Measurements from ENCODE around the gene C1QTNF6. TPM values are rescaled to one million over a fixed set of nuclear protein-coding genes. Genes with fewer than 3 reads are reported as not detected.

C1QTNF6 gene
- total and polyA plus RNA-seq, 7 experiments from 2014 or later, result 1.1 to 27.6 (median 14.5) TPM

DNA sequence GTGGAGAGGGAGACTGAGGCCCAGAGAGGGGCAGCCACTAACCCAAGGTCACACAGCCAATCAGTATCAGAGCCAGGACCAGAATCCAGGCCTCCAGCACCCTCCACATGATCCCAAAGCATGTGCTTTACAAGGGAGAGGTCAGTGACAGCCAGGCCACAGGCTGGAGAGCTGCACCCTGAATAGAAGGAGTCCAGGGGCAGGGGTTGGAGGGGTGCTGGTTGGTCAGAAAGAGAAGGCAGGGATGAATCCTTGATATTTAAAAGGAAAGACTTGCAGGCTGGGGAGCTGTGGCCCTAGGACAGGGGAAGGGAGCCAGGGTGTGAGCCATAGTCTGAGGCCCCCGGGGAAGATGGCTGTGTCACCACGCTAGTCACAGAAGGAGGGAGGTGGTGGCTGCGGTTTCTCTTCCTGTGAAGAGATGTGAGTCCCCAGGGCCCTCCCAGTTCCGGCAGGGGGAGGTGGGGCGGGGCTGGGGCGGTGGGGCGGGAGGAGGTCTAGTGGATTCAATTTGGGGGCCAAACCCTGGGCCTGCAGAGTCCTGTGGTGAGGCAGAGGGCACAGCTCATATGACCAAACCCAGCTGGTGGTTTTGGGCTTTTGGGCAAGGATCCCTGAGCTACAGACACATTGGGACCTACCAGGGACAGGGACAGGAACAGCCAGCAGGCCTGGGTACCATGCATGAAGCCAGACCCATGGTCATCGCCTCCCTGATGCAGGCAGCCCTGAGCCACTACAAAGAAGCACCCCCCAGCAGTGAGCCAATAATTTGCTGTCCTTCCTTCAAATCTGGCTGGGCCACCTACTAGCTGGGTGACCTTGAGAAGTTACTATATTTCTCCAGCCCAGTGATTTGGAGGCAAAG is 42.0 kb upstream of the C1QTNF6 start:
- H3K36me3 Mint-ChIP-seq, result peaks cover 11 to 79% (median 36%) of the 10 kb centered on the region in 5 donors
- DNase-seq (peak; percentile 60 to 93 (median 89)), ATAC-seq (peak; percentile 93)
- Histone ChIP-seq H3K4me1 (ENCODE audit: control insufficient read depth in 2 of 2, insufficient read depth in 2 of 2, low read length in 2 of 2) (peaks cover 80 to 92% of the 10 kb centered on the region in 2 donors), H3K9me3 (ENCODE audit: control insufficient read depth in 2 of 3, low read length in 3 of 3) (no peaks in the 10 kb centered on the region), H3K36me3 (ENCODE audit: control insufficient read depth in 2 of 3, insufficient read depth in 3 of 3, low read length in 3 of 3) (peaks cover 13 to 68% (median 31%) of the 10 kb centered on the region in 3 experiments), H3K27me3 (ENCODE audit: control insufficient read depth in 2 of 2, insufficient read depth in 2 of 2, low read length in 2 of 2) (no peaks in the 10 kb centered on the region), H3K27ac (ENCODE audit: low read depth, low read length) (peak overlapping the region; percentile 90), H3K4me3 (ENCODE audit: low read length) (peak overlapping the region; percentile 54)
- peaks cover 75 to 92% (median 87%) of the 10 kb centered on the region in 7 donors for H3K4me1 Mint-ChIP-seq
- H3K9me3 Mint-ChIP-seq, result peaks cover 0 to 1% (median 0%) of the 10 kb centered on the region in 11 donors
- intact Hi-C loops (cut with micrococcal nuclease), result loop anchor here (1.0 to 10.0 kb wide), 11 partner anchors 8 to 845 kb away; partner anchors contain the start of genes EIF3L (in 1 of the 2), IFT27 (in 1 of the 2), LGALS1 (in 1 of the 2) and MYH9 (in 1 of the 2)
- H3K27me3 Mint-ChIP-seq, result no peaks in the 10 kb centered on the region
- H3K4me3 Mint-ChIP-seq, result peak overlapping the region; percentile 75 to 99 (median 86)
- ChIA-PET CTCF (interaction anchor here (0.7 to 4.5 kb wide), 10 partner anchors 10 to 405 kb away, joined by 3 to 64 read pairs (median 13); partner anchors contain the start of gene RAC2), POLR2A (interaction anchor here (0.6 to 8.7 kb wide), 14 partner anchors 12 to 1081 kb away, joined by 3 to 297 read pairs (median 4); partner anchors contain the start of genes IL2RB, MFNG, RAC2 and SSTR3)
- H3K27ac Mint-ChIP-seq, result peak overlapping the region; percentile 96 to 100 (median 99)

GRCh38 chr22:37229012-37229804 is 41.2 kb upstream of the C1QTNF6 start:
- ChIA-PET CTCF (interaction anchor here (0.7 to 4.5 kb wide), 10 partner anchors 10 to 405 kb away, joined by 3 to 64 read pairs (median 13); partner anchors contain the start of gene RAC2), POLR2A (interaction anchor here (0.5 to 8.7 kb wide), 12 partner anchors 13 to 386 kb away, joined by 3 to 297 read pairs (median 6); partner anchors contain the start of genes IL2RB, RAC2 and SSTR3)
- Histone ChIP-seq H3K27ac (ENCODE audit: low read depth, low read length) (peak overlapping the region; percentile 90), H3K36me3 (ENCODE audit: control insufficient read depth in 2 of 3, insufficient read depth in 3 of 3, low read length in 3 of 3) (peaks cover 13 to 69% (median 32%) of the 10 kb centered on the region in 3 experiments), H3K4me1 (ENCODE audit: control insufficient read depth in 2 of 2, insufficient read depth in 2 of 2, low read length in 2 of 2) (peaks cover 79 to 92% of the 10 kb centered on the region in 2 donors), H3K4me3 (ENCODE audit: low read length) (peak overlapping the region; percentile 54), H3K9me3 (ENCODE audit: control insufficient read depth in 2 of 3, low read length in 3 of 3) (no peaks in the 10 kb centered on the region), H3K27me3 (ENCODE audit: control insufficient read depth in 2 of 2, insufficient read depth in 2 of 2, low read length in 2 of 2) (no peaks in the 10 kb centered on the region)
- ATAC-seq, result no peak
- Mint-ChIP-seq H3K4me3 (peak overlapping the region; percentile 75 to 99 (median 86)), H3K27ac (peak overlapping the region; percentile 96 to 100 (median 99)), H3K4me1 (peaks cover 73 to 92% (median 87%) of the 10 kb centered on the region in 7 donors), H3K36me3 (peaks cover 13 to 82% (median 39%) of the 10 kb centered on the region in 5 donors), H3K27me3 (no peaks in the 10 kb centered on the region), H3K9me3 (peaks cover 0 to 1% (median 0%) of the 10 kb centered on the region in 11 donors)
- intact Hi-C loops (cut with micrococcal nuclease), result loop anchor here in 1 of 2 donors (10.0 kb wide), 1 partner anchor 446 kb away; the partner anchor contains the start of gene LGALS1
- peak in 3 of 9 donors; percentile 42 to 45 (median 45) for DNase-seq

DNA sequence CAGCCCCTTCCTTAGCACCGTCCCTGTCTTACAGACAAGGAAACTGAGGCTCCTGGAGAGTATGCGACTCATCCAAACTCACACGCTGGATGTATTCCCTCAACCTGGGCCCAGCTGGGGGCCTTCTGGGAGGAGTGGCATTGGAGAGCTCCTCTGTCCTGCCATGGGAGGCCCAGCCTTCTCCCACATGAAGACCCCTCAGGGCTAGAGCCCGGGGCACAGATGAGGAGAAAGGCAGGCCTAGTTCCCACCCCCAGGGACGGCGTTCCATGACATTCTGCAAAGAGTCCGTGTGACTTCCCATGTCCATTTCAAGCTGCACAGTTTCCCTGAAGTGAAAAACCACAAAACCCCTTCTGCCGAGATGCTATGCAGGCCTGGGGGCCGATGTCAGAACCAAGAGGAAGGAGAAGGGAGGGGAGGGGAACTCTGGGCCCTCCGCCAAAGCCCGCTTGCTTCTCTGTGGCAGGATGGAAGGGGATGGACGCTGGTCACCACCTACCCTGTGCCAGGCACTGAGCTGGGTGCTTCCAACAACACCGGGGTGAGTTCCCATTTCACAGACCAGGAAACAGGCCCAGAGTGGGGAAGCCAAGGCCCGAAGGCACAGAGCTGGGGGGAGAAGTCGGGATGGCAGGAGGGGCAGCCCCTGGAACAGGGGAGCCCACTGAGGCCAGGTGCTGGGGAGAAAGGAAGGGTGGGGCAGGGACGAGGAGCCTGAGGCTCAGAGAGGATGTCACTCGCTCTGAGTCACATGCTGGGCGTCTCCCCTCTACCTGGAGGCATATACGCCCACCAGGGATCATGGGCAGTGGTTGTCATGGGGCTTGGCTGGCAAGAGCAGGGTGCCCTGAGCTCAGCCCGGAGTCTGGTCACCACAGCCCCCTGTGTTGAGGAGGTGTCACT is 40.3 kb upstream of the C1QTNF6 start:
- peak overlapping the region; percentile 54 for H3K4me3 ChIP-seq (ENCODE audit: low read length)

DNA sequence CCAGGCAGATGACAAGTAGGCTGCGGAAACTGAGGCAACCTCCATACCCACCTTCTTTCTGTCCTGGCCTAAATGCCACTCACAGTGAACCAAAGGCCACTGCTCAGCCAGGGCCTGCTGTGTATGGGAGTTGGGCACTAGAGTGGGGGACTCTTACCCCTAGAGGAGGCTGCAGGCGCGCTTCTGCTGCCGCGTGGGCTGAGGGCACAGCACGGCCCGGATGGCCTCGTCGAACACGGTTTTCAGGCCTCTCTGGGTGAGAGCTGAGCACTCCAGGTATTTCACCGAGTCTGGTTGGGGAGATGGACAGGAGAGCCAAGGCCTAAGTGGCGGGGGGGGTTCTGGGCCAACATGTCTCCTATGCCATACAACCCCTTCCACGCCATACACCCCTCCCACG is 38.5 kb upstream of the C1QTNF6 start:
- Histone ChIP-seq H3K27me3 (ENCODE audit: control insufficient read depth in 2 of 2, insufficient read depth in 2 of 2, low read length in 2 of 2) (no peaks in the 10 kb centered on the region), H3K36me3 (ENCODE audit: control insufficient read depth in 2 of 3, insufficient read depth in 3 of 3, low read length in 3 of 3) (peaks cover 9 to 48% (median 24%) of the 10 kb centered on the region in 3 experiments), H3K27ac (ENCODE audit: low read depth, low read length) (peak overlapping the region; percentile 48), H3K4me1 (ENCODE audit: control insufficient read depth in 2 of 2, insufficient read depth in 2 of 2, low read length in 2 of 2) (peaks cover 75 to 93% of the 10 kb centered on the region in 2 donors), H3K9me3 (ENCODE audit: control insufficient read depth in 2 of 3, low read length in 3 of 3) (no peaks in the 10 kb centered on the region), H3K4me3 (ENCODE audit: low read length) (no peak overlapping the region)
- Mint-ChIP-seq H3K4me3 (peak overlapping the region in 4 of 10 donors; percentile 48 to 84 (median 69)), H3K36me3 (peaks cover 15 to 84% (median 46%) of the 10 kb centered on the region in 5 donors), H3K4me1 (peaks cover 68 to 92% (median 87%) of the 10 kb centered on the region in 7 donors), H3K27me3 (no peaks in the 10 kb centered on the region), H3K9me3 (peaks cover 0 to 1% (median 0%) of the 10 kb centered on the region in 11 donors), H3K27ac (peak overlapping the region; percentile 54 to 97 (median 91))
- intact Hi-C loops (cut with micrococcal nuclease), result loop anchor here in 1 of 2 donors (10.0 kb wide), 1 partner anchor 448 kb away; the partner anchor contains the start of gene LGALS1
- POLR2A ChIA-PET, result interaction anchor here (2.9 to 12.2 kb wide), 3 partner anchors 10 to 34 kb away, joined by 10 to 335 read pairs (median 21); partner anchors contain the start of gene RAC2
- ATAC-seq (no peak), DNase-seq (no peak)
- CTCF ChIA-PET, result interaction anchor here (0.8 to 3.3 kb wide), 3 partner anchors 30 to 44 kb away, joined by 3 to 26 read pairs (median 3); no protein-coding TSS in a partner anchor

More for the DNA sequence above, 40.3 kb upstream of the C1QTNF6 start:
- Mint-ChIP-seq H3K27me3 (no peaks in the 10 kb centered on the region), H3K4me1 (peaks cover 74 to 92% (median 87%) of the 10 kb centered on the region in 7 donors), H3K9me3 (peaks cover 0 to 1% (median 0%) of the 10 kb centered on the region in 11 donors), H3K4me3 (peak overlapping the region; percentile 78 to 99 (median 86)), H3K27ac (peak overlapping the region; percentile 96 to 100 (median 99)), H3K36me3 (peaks cover 15 to 83% (median 47%) of the 10 kb centered on the region in 5 donors)
- no peaks in the 10 kb centered on the region for H3K9me3 ChIP-seq (ENCODE audit: control insufficient read depth in 2 of 3, low read length in 3 of 3)
- peaks cover 79 to 92% of the 10 kb centered on the region in 2 donors for H3K4me1 ChIP-seq (ENCODE audit: control insufficient read depth in 2 of 2, insufficient read depth in 2 of 2, low read length in 2 of 2)
- peak in 4 of 9 donors; percentile 48 to 58 (median 52) for DNase-seq
- H3K27me3 ChIP-seq (ENCODE audit: control insufficient read depth in 2 of 2, insufficient read depth in 2 of 2, low read length in 2 of 2), result no peaks in the 10 kb centered on the region
- CTCF ChIA-PET, result interaction anchor here (1.3 to 4.5 kb wide), 7 partner anchors 9 to 32 kb away, joined by 5 to 64 read pairs (median 20); partner anchors contain the start of gene RAC2
- no peak for ATAC-seq
- POLR2A ChIA-PET, result interaction anchor here (0.5 to 8.7 kb wide), 9 partner anchors 13 to 387 kb away, joined by 3 to 297 read pairs (median 9); partner anchors contain the start of genes IL2RB, RAC2 and SSTR3
- H3K27ac ChIP-seq (ENCODE audit: low read depth, low read length), result peak overlapping the region; percentile 90
- intact Hi-C loops (cut with micrococcal nuclease), result loop anchor here in 1 of 2 donors (10.0 kb wide), 1 partner anchor 446 kb away; the partner anchor contains the start of gene LGALS1
- H3K36me3 ChIP-seq (ENCODE audit: control insufficient read depth in 2 of 3, insufficient read depth in 3 of 3, low read length in 3 of 3), result peaks cover 13 to 64% (median 32%) of the 10 kb centered on the region in 3 experiments

DNA sequence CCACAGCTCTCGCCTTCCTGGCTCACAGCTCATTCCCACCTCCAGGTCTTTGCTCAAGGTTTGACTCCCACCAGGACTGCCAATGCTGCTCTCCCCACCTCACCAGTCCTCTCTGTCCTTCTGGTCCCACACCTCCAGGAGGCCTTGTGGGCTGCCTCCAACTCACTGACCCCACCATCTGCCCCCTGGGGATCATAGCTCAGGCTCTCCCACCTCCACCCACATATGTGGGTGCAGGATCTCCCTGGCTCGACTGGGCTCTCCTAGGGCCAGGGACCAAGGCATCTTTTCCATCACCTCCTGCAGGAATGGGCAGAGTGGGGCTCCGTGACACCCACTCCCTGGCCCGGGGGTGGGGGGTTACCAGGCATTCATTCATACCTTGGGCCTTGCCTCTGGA is 38.0 kb upstream of the C1QTNF6 start:
- Histone ChIP-seq H3K9me3 (ENCODE audit: control insufficient read depth in 2 of 3, low read length in 3 of 3) (no peaks in the 10 kb centered on the region), H3K4me1 (ENCODE audit: control insufficient read depth in 2 of 2, insufficient read depth in 2 of 2, low read length in 2 of 2) (peaks cover 75 to 93% of the 10 kb centered on the region in 2 donors), H3K27me3 (ENCODE audit: control insufficient read depth in 2 of 2, insufficient read depth in 2 of 2, low read length in 2 of 2) (no peaks in the 10 kb centered on the region), H3K27ac (ENCODE audit: low read depth, low read length) (peak overlapping the region; percentile 77), H3K36me3 (ENCODE audit: control insufficient read depth in 2 of 3, insufficient read depth in 3 of 3, low read length in 3 of 3) (peaks cover 9 to 48% (median 24%) of the 10 kb centered on the region in 3 experiments), H3K4me3 (ENCODE audit: low read length) (no peak overlapping the region)
- Mint-ChIP-seq H3K4me1 (peaks cover 68 to 92% (median 87%) of the 10 kb centered on the region in 7 donors), H3K27me3 (no peaks in the 10 kb centered on the region), H3K27ac (peak overlapping the region; percentile 54 to 97 (median 91)), H3K9me3 (peaks cover 0 to 4% (median 0%) of the 10 kb centered on the region in 11 donors), H3K4me3 (peak overlapping the region in 8 of 10 donors; percentile 17 to 84 (median 58)), H3K36me3 (peaks cover 15 to 84% (median 42%) of the 10 kb centered on the region in 5 donors)
- DNase-seq, result no peak
- ChIA-PET CTCF (interaction anchor here (0.8 to 3.3 kb wide), 6 partner anchors 12 to 44 kb away, joined by 3 to 26 read pairs (median 6); no protein-coding TSS in a partner anchor), POLR2A (interaction anchor here (1.2 to 22.1 kb wide), 6 partner anchors 6 to 34 kb away, joined by 5 to 335 read pairs (median 16); partner anchors contain the start of gene RAC2)
- no peak for ATAC-seq
- intact Hi-C loops (cut with micrococcal nuclease), result loop anchor here in 1 of 2 donors (10.0 kb wide), 1 partner anchor 449 kb away; the partner anchor contains the start of gene LGALS1

Measured in naive thymus-derived CD4-positive, alpha-beta T cell (primary cell).